ENCODE data around the gene FRMD4A.

GRCh38 chr10:14369906-14370305 is 39.2 kb upstream of the FRMD4A start:
- TF ChIP-seq CTCF (IDR thresholded peaks at IDR 0.05) (no peak), POLR2A (IDR thresholded peaks at IDR 0.05) (no peak)
